Measurements from ENCODE around the gene R3HDM2. TPM values are rescaled to one million over a fixed set of nuclear protein-coding genes. Genes with fewer than 3 reads are reported as not detected.

R3HDM2 gene
- total RNA-seq, 1 donor from 2014 or later, result 46.5 TPM

DNA sequence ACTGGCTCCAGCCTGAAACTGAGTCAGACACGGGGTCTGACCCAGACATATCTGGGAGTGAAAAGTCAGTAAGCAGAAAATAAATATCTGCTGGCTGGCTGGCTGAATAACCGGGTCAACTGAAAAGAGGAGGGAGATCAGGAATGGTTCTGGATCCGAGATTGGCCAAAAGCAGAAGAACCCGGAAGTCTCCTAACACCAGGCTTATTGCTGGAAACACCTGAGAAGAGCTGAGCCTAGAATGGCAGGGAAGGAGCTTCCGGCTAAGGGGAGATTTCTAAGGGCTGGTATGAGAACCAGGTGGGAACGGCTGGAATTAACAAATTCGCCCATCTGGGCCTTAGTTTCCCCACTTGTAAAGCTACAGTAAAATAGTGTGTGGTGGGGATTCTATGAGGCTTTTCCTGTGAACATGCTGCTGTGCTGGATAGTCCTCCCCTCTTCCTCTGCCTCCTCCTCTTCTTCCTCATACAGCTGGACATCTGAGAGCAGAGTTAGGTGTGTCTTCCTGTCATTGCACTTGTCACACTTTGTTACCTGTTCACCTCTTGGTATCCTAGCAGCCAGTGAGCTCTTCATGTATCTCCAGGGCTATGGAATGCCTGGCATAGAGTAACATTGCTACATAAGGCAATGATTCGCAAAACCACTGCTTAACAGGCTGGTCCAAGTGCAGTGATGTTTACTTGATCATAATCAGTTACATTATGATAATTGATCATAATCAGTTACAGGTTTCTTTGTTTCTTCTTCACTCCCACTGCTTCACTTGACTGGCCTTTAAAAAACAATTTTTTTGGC is 203.3 kb downstream of the R3HDM2 start:
- Mint-ChIP-seq H3K27me3 (ENCODE audit: low read depth) (no peaks in the 10 kb centered on the region), H3K27ac (ENCODE audit: unreplicated experiment) (peak overlapping the region; percentile 30)
- TF ChIP-seq, protein P1, sequence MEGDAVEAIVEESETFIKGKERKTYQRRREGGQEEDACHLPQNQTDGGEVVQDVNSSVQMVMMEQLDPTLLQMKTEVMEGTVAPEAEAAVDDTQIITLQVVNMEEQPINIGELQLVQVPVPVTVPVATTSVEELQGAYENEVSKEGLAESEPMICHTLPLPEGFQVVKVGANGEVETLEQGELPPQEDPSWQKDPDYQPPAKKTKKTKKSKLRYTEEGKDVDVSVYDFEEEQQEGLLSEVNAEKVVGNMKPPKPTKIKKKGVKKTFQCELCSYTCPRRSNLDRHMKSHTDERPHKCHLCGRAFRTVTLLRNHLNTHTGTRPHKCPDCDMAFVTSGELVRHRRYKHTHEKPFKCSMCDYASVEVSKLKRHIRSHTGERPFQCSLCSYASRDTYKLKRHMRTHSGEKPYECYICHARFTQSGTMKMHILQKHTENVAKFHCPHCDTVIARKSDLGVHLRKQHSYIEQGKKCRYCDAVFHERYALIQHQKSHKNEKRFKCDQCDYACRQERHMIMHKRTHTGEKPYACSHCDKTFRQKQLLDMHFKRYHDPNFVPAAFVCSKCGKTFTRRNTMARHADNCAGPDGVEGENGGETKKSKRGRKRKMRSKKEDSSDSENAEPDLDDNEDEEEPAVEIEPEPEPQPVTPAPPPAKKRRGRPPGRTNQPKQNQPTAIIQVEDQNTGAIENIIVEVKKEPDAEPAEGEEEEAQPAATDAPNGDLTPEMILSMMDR (IDR thresholded peaks at IDR 0.05), result no peak

GRCh38 chr12:57226588-57227314 is 204.1 kb downstream of the R3HDM2 start:
- Mint-ChIP-seq H3K36me3 (ENCODE audit: low read depth) (peaks cover 8% of the 10 kb centered on the region), H3K4me3 (ENCODE audit: unreplicated experiment) (peak overlapping the region; percentile 45), H3K9me3 (ENCODE audit: low read depth) (no peaks in the 10 kb centered on the region), H3K27me3 (ENCODE audit: low read depth) (no peaks in the 10 kb centered on the region), H3K4me1 (ENCODE audit: low read depth) (peaks cover 44% of the 10 kb centered on the region), H3K27ac (ENCODE audit: unreplicated experiment) (peak overlapping the region; percentile 36)
- TF ChIP-seq, protein P1 (IDR thresholded peaks at IDR 0.05), result no peak
- DNase-seq (ENCODE audit: low spot score), result no peak

More for the DNA sequence above, 203.3 kb downstream of the R3HDM2 start:
- DNase-seq (ENCODE audit: low spot score), result no peak
- Mint-ChIP-seq H3K4me3 (ENCODE audit: unreplicated experiment) (peak overlapping the region; percentile 45), H3K4me1 (ENCODE audit: low read depth) (peaks cover 51% of the 10 kb centered on the region), H3K9me3 (ENCODE audit: low read depth) (no peaks in the 10 kb centered on the region), H3K36me3 (ENCODE audit: low read depth) (peaks cover 11% of the 10 kb centered on the region)

DNA sequence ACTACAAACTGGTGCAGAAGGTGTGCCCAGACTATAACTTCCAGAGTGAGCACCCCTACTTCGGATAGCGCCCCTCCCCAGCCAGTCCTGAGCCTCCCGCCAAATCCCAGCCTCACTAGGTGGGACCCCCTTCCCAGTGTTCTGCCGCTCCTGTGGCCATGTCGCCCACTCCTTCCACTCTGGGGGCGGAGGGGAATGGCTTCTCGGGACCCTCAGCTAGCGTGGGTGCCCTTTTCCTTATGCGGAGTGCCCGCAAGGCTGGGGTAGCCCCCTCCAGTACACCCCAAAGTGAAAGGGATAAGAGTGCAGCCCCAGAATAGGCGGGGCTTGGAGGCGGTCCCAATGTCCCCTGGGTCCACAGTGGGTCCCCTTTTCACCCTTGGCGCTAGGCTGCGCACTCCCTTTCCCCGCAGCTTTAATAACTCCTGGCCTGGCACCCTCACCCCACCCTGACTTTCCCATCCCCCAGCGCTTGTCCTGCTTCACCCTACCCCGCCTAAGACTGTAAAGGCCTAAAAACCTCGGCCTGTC is 205.1 kb downstream of the R3HDM2 start:
- Mint-ChIP-seq H3K27ac (ENCODE audit: unreplicated experiment) (no peak overlapping the region), H3K27me3 (ENCODE audit: low read depth) (no peaks in the 10 kb centered on the region), H3K36me3 (ENCODE audit: low read depth) (peaks cover 5% of the 10 kb centered on the region), H3K4me3 (ENCODE audit: unreplicated experiment) (no peak overlapping the region), H3K9me3 (ENCODE audit: low read depth) (no peaks in the 10 kb centered on the region), H3K4me1 (ENCODE audit: low read depth) (peaks cover 38% of the 10 kb centered on the region)
- no peak for DNase-seq (ENCODE audit: low spot score)
- TF ChIP-seq, protein P1 (IDR thresholded peaks at IDR 0.05), result no peak

DNA sequence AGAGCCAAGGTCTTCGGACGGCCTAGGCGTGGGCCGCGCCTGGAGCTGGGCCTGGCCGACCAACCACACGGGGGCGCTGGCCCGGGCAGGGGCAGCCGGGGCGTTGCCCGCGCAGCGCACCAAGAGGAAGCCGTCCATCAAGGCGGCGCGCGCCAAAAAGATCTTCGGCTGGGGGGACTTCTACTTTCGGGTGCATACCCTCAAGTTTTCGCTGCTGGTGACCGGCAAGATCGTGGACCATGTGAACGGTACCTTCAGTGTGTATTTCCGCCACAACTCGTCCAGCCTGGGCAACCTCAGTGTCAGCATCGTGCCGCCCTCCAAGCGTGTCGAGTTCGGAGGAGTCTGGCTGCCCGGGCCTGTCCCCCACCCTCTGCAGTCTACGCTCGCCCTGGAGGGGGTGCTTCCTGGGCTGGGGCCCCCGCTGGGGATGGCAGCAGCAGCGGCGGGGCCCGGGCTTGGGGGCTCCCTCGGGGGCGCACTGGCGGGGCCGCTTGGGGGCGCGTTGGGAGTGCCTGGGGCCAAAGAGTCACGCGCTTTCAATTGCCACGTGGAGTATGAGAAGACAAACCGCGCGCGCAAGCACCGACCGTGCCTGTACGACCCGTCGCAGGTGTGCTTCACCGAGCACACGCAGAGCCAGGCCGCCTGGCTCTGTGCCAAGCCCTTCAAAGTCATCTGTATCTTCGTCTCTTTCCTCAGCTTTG is 205.7 kb downstream of the R3HDM2 start:
- Mint-ChIP-seq H3K27me3 (ENCODE audit: low read depth) (no peaks in the 10 kb centered on the region), H3K4me3 (ENCODE audit: unreplicated experiment) (no peak overlapping the region), H3K36me3 (ENCODE audit: low read depth) (no peaks in the 10 kb centered on the region), H3K27ac (ENCODE audit: unreplicated experiment) (no peak overlapping the region), H3K4me1 (ENCODE audit: low read depth) (peaks cover 36% of the 10 kb centered on the region), H3K9me3 (ENCODE audit: low read depth) (no peaks in the 10 kb centered on the region)
- TF ChIP-seq, protein P1 (IDR thresholded peaks at IDR 0.05), result peak; percentile 76
- DNase-seq (ENCODE audit: low spot score), result no peak

Data from chondrocyte (in vitro differentiated cells).